Measurements from ENCODE around the gene UBAC2.

The UBAC2 gene

GRCh38 chr13:99307247-99307646, 106.6 kb downstream of the UBAC2 start, which contains the start of gene GPR183:
GPR183 (minus strand) TSS chr13:99307399; CDS start chr13:99296145, 11,254 bp downstream.
- DNase-seq (ENCODE audit: insufficient read length, low spot score) (no peak), FAIRE-seq (no peak)

- FAIRE-seq: no peak
Measured at GRCh38 chr13:99307648-99308339, 107.1 kb downstream of the UBAC2 start.

DNA sequence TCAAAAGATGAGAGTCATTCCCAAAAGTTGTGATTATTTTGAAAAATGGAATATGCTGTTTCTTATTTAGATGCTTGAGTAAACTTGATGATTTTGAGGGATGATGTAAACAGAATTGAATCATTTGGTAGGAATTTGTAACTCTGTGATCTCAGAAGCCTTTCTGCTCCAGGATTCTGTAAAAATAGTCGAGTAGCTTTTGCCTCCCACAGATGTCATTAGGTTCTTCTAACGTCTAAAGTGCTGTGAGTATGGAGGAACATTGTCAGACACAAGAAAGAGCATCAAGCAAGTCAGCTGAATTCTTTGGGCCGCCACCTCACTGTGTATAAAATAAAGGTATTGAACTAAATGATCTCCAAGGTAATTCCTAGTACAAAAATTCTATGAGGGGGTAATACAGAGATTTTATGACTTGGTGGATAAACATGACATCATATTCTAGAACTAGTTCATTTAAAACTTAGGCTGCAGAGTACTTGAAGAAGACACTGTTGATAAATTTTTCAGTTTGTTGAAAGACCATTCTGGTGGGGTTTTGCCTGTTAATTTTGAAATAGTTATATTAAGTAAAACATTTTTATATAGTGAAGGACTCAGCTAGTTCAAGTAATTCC, 107.9 kb downstream of the UBAC2 start:
- DNase-seq (ENCODE audit: insufficient read length, low spot score): no peak
- no peak for FAIRE-seq

More at GRCh38 chr13:99307648-99308339, 107.1 kb downstream of the UBAC2 start:
- DNase-seq (ENCODE audit: insufficient read length, low spot score): peak; percentile 31

DNA sequence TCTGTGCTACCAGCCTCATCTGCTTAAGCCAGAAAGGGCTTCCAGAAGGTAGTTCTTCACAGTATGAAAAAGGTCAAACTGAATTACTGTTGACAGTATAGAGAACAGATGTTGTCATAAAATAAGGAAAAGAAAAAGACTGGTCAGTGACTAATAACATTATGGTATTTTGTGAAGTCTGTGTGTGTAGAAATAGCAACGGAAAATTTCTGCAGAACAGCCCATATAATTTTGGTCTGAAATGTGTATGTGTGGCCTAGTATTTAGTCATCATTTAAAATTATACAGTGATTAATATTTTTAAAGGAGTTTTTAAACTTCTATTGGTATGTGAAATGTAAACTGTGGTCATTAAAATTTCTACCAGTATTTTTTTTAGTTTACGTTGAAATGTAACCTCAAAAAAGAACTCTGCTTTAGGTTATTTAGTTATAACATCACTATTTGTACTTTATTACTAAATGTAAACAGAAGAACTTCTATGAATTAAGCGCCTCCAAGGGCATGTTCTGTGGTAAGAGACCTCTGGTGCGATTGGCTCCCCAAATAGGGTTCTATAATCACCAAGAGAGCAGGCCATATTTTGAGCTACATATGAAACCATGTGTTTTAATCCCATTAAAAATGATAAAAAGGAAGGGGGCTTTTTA, 109.9 kb downstream of the UBAC2 start:
- no peak for DNase-seq (ENCODE audit: insufficient read length, low spot score)

GRCh38 chr13:99311137-99311536, 110.5 kb downstream of the UBAC2 start:
- FAIRE-seq (no peak), DNase-seq (ENCODE audit: insufficient read length, low spot score) (no peak)

More for the DNA sequence above, 109.9 kb downstream of the UBAC2 start:
- FAIRE-seq: no peak

GRCh38 chr13:99311748-99312492, 111.3 kb downstream of the UBAC2 start:
- FAIRE-seq (no peak), DNase-seq (ENCODE audit: insufficient read length, low spot score) (no peak)

DNA sequence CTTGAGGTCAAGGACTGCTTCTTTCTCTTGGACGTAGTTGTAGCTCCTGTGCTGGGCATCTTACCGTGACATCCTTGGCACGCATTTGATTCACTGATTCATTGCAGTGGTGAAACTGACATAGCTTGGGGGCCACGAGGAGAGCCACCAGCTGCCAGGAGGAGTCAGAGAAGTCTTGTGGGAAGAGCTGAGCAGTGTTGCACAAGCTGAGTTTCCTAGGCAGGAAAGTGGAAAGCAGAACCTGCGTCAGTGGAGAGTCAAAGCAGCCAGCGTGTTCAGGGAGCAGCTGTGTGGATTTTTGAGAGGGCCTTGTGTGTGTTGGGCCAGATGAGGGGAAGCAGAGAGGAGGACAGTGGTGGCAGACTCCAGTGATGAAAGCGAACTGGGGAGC, 111.8 kb downstream of the UBAC2 start:
- DNase-seq (ENCODE audit: insufficient read length, low spot score) (no peak), FAIRE-seq (no peak)

GRCh38 chr13:99313501-99313900, 112.8 kb downstream of the UBAC2 start:
- FAIRE-seq: no peak
- DNase-seq (ENCODE audit: insufficient read length, low spot score): no peak

DNA sequence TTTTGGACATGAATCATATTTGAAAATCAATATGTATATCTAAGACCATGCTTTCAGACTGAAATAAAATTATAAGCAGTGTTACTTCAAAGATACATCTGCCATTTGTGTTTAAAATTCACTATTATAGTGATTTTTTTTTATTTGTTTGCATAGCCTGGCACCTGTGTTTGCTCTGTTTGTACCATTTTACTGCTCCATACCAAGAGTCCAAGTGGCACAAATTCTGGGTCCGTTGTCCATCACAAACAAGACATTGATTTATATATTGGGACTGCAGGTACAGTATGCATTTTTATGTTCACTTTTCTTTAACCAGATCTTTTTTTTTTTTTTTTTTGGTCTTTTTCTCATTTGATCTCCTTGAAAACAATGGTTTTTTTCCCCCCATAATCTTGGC, 113.3 kb downstream of the UBAC2 start:
- no peak for FAIRE-seq
- DNase-seq (ENCODE audit: insufficient read length, low spot score): no peak

DNA sequence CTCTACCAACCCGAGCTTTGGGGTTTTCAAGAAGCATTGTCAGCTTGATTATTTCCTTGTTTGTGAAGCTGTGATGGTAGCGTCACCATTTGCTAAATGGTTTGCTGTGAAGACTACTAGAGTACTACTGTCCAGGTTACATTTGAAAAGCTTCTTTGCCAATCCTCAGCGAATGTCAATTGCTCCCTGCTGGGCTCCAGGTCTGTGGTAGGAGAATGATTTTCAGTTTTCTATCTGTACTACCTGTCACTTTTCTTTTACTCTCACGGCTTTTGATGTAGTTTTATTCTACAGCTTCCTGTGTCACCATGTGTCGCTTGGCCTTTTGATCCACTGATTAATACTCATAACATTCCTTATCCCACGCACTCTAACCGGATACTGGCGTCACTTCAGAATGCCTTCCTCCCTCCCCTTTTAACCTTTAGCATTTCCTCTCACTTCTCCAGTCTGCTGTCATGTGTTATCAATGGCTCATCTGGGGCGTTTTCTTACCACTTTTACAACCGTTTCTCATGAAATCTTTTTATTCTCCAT, 114.1 kb downstream of the UBAC2 start:
- DNase-seq (ENCODE audit: insufficient read length, low spot score) (peak; percentile 28), FAIRE-seq (no peak)

DNA sequence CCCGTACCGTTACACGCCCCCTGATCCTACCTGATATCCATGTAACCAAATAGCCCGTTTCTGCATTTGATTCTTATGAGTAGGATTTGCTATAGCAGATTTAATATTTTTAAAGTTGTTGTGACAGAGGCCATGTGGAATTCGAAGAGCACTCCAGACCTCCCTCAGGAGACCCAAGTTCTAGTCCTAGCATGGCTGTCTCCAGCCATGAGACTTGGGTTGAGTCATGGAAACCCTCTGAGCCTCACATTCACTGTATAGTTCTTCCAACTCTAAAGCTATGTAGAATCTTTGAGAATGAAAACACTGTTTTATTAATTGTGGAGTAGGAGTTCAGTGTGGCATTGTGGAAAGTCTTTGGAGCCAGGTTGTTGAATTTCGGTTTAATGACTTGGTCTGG, 114.5 kb downstream of the UBAC2 start:
- no peak for DNase-seq (ENCODE audit: insufficient read length, low spot score)
- no peak for FAIRE-seq

GRCh38 chr13:99316224-99316623, 115.6 kb downstream of the UBAC2 start:
- no peak for DNase-seq (ENCODE audit: insufficient read length, low spot score)
- FAIRE-seq: no peak

GRCh38 chr13:99316657-99317256, 116.1 kb downstream of the UBAC2 start:
- no peak for DNase-seq (ENCODE audit: insufficient read length, low spot score)
- no peak for FAIRE-seq

- DNase-seq (ENCODE audit: insufficient read length, low spot score) (no peak), FAIRE-seq (no peak)
Measured at GRCh38 chr13:99320693-99321481, 120.2 kb downstream of the UBAC2 start.

GRCh38 chr13:99321709-99322108, 121.1 kb downstream of the UBAC2 start:
- FAIRE-seq (no peak), DNase-seq (ENCODE audit: insufficient read length, low spot score) (no peak)

- no peak for FAIRE-seq
Measured at GRCh38 chr13:99322297-99323103, 121.8 kb downstream of the UBAC2 start.

DNA sequence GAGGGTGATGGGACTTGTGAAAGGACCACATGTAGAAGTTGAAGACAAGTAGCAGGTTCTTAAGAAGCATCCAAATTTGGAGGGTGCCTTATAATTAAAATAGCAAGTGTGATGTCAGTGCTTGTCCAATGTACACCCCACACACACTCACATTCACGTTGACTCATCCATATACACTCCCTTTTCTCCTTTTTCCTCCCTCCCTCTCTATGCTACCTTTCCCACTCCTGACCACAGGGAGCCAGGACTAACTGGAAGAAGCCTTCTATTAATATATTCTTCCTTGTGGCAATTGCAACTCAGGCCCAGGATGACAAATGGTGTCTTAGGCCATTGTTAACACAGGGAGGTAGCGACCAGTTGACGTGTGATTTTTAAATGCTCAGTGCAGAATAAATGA, 122.8 kb downstream of the UBAC2 start:
- FAIRE-seq: no peak

More at GRCh38 chr13:99322297-99323103, 121.8 kb downstream of the UBAC2 start:
- peak; percentile 31 for DNase-seq (ENCODE audit: insufficient read length, low spot score)

DNA sequence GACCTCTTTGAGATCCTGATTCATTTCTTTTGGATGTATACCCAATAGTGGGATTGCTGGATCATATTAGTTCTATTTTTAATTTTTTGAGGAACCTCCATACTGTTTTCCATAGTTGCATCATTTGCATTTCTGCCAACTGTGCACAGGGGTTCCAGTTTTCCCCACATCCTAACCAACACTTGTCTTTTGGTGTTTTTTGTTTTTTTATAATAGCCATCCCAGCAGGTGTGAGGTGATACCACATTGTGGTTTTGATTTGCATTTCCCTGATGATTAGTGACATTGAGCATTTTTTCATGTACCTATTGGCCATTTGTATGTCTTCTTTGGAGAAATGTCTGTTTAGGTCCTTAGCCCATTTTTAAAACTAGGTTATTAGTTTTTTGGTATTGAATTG, 125.4 kb downstream of the UBAC2 start:
- FAIRE-seq: no peak
- DNase-seq (ENCODE audit: insufficient read length, low spot score): no peak

More for the DNA sequence above, 122.8 kb downstream of the UBAC2 start:
- DNase-seq (ENCODE audit: insufficient read length, low spot score): no peak

DNA sequence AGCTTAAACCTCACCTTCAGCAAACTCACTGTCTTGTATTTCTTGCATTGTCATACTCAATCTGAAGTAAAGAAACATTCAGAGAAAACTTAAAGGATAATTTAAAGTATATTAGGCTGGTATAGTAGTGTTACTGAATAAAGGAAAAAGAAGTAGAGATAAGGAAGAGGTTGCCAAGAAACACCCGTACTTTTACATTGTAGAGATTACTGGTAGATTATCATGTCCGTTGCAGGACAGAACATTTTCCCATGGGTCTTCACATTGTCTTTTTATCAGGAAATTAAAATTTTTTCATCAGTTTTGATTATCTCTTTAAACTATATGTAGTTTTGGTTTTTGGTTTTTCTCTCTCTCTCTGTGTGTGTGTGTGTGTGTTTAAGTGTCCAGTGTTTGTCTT, 126.5 kb downstream of the UBAC2 start:
- FAIRE-seq (no peak), DNase-seq (ENCODE audit: insufficient read length, low spot score) (no peak)
